Vagina (tissue), 2 donors: ENCODE measurements around the gene DAND5.

Experiments used
- POLR2A ChIP-seq, 2 donors: fragments of 450-650 bp; IDR thresholded peaks; one replicate each; pipeline ENCODE4 v1.6.1; 2017; ENCODE audit warnings: antibody characterized with exemption in 2 of 2, mild to moderate bottlenecking in 2 of 2, moderate library complexity in 2 of 2
- POLR2AphosphoS5 ChIP-seq, 2 donors: sonication (generic); formaldehyde crosslinking; IDR thresholded peaks; one replicate each; pipeline ENCODE4 v1.9.0; 2017; ENCODE audit warnings: antibody characterized with exemption in 2 of 2, mild to moderate bottlenecking in 2 of 2, low read depth in 1 of 2; ENCODE audit not compliant: insufficient read depth in 1 of 2
- TF ChIP-seq, protein P1 (sequence below), 3 experiments: fragments of 450-650 bp in 2 of 3; fragments of 200-600 bp in 1 of 3; sonication (generic) in 1 of 3; IDR thresholded peaks; one replicate each; pipeline ENCODE4 v1.5.1; 2017 to 2019; ENCODE audit warnings: antibody characterized with exemption in 3 of 3, mild to moderate bottlenecking in 2 of 3, moderate library complexity in 2 of 3

DNA sequence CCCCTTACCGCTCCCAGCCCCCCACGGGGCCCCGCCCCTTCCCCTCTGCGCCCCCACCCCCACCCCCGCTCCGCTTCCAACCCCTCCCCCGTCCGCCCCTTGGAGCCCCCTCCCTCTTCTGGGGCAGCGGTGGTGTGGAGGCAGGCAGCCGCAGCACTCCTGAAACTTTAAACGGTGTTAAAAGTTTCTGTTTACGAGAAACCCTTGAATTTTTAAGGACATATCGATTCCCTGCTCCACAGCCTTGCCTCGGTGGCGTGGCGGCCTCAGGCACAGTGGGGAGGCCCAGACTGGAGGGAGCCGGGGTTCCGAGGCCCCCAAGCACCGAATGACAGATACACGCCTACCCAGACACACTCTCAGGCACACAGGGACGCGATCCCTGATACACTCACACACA, 21.1 kb downstream of the DAND5 start:
- TF ChIP-seq, protein P1, sequence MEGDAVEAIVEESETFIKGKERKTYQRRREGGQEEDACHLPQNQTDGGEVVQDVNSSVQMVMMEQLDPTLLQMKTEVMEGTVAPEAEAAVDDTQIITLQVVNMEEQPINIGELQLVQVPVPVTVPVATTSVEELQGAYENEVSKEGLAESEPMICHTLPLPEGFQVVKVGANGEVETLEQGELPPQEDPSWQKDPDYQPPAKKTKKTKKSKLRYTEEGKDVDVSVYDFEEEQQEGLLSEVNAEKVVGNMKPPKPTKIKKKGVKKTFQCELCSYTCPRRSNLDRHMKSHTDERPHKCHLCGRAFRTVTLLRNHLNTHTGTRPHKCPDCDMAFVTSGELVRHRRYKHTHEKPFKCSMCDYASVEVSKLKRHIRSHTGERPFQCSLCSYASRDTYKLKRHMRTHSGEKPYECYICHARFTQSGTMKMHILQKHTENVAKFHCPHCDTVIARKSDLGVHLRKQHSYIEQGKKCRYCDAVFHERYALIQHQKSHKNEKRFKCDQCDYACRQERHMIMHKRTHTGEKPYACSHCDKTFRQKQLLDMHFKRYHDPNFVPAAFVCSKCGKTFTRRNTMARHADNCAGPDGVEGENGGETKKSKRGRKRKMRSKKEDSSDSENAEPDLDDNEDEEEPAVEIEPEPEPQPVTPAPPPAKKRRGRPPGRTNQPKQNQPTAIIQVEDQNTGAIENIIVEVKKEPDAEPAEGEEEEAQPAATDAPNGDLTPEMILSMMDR (IDR thresholded peaks at IDR 0.05): no peak
- TF ChIP-seq POLR2A (IDR thresholded peaks at IDR 0.05) (no peak), POLR2AphosphoS5 (IDR thresholded peaks at IDR 0.05; ENCODE audit: insufficient read depth in 1 of 2, low read depth in 1 of 2) (no peak)
